Stimulated activated naive CD4-positive, alpha-beta T cell (primary cell): Measurements from ENCODE around the gene POLE4.

Source experiments
- DNase-seq, 6 experiments: peaks; one replicate each; lab custom pipeline; 2025; lab: John Stamatoyannopoulos, UW

The POLE4 gene

DNA sequence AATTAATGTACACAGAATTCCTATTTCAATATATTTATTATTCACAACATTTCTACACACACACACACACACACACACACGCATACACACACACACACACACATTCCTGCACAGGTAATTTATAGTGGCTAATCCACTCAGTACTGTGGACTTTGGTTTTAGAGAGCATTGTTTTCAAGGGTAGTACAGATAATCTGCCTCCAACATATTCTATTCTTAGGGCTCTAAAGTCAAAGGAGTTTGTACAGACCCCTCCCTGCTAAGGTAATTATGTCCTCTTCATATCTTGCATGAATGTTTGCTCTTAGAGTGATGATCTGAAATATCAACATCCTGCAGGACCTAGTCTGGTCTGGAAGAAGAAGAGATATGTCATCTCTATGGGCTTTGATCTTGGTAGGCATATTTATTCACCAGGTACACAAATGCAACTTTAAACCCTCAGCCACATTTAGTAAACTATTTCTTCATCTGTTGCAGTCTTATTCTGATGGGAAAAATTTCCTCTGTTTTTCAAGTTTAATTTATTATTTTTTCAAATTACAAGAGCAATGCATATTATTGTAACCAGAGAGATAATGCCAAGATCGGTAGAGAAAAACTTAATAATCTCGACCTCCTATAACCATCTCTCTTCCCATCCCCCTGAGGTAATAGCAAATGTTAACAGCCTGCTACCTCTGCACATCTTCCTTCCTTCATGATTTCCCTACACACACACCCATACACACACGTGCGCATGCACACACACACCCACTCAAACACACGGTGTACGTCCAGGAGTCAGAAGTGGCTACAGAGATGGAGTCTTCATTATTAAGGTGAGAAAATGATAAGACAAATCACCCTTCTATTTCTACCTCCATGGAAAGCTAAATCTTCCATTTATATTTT is 18.3 kb upstream of the POLE4 start:
- DNase-seq: no peak

DNA sequence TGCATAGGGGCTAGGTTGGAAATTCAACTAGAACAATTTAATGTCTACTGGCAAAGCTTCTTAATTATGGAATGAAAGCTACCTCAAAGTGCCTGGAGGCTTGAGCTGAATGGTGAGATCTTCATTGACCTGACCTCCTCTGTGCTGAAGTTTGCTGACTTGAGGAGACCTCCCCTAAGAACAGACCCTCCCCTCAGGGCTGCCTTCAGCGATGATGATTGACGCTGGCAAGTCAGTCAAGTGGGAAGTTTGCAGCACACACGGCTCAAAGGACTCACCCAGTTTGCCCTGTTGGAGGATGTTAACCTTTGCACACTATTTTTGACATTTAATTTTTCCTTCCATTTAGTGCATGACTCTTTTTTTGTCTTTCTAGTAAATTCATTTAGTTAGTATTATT is 17.2 kb upstream of the POLE4 start:
- DNase-seq: no peak

DNA sequence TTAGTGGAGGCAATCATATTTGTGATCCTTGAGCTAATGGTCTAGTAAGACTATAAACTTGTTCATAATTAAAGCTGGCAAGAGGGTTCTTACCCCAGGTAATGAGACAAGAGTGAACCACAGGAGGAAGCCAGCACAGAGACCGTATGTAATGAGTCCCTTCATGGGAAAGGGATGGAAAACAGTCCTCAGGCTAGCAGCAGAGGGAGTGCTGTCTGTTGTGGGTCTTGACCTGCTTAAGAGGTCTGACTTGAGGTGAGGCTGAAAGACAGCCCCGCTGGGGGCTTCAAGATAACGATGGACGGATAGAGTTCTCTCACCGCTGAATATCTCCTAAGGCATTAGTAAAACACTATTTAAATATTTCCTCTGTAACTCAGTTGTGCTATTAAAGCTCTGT is 16.2 kb upstream of the POLE4 start:
- DNase-seq: no peak

DNA sequence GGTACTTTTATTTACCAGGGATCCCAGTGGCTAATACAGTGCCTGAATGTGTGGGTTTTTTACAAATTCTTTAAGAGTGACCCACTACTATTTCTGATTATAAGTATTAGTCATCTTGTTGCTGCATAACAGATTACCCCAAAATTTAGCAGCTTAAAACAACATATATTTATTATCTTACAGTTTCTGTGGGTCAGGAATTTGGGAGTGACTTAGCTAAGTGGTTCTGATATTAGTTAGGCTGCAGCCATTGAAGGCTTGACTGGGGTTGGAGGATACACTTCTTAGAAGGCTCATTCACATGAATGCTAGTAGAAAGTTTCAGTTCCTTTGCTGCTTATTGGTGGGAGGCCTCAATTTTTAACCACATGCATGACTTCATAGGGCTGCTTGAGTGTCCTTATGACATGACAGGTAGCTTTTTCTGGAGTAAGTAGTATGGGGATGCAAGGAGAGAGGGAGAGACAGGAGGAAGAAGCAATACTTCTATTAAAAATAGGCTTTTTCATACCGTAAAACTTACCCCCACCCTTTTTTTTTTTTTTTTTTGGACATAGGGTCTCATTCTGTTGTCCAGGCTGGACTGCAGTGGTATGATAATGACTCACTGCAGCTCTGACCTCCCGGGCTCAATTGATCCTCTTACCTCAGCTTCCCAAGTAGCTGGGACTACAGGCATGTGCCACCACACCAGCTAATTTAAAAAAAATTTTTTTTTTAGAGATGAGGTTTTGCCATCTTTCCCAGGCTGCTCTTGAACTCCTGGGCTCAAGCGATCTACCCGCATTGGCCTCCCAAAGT is 13.3 kb upstream of the POLE4 start:
- DNase-seq: no peak

DNA sequence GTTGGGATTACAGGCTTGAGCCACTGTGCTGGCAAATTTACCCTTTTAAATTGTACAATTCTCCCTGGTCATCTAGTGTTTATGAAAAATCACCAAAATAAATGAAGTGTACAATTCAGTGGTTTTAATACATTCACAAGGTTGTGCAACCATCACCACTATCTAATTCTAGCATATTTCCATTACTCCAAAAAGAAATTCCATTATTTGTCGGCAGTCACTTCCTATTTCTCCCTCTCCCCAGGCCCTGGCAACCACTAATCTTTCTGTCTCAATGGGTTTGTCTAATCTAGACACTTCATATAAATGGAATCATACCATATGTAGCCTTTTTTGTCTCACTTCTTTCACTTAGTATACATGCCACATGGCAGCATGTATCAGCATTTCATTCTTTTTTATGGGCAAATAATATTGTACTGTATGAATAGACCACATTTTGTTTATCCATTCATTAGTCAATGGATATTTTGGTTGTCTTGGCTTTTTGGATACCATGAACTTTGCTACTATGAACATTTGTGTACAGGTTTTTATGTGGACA is 12.6 kb upstream of the POLE4 start:
- DNase-seq: no peak

DNA sequence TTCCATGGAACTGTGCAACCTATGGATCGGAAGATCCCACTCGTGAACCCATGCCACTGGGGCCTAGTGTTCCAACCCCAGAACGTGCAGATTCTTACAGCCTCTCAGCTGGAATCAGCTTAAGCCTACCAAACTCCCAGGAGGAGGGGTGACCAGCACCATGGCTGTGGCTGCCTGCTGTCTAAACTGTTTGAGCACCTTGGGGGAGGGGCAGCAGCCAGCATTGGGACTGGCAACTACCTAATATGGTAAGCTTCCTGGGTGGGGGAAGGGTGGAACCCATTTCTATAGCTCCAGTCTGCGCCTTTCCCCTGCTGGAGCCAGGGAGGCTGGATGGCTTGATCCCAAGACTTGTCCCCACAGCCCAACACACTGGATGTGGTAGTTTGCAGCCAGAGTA is 10.7 kb upstream of the POLE4 start:
- DNase-seq: no peak

DNA sequence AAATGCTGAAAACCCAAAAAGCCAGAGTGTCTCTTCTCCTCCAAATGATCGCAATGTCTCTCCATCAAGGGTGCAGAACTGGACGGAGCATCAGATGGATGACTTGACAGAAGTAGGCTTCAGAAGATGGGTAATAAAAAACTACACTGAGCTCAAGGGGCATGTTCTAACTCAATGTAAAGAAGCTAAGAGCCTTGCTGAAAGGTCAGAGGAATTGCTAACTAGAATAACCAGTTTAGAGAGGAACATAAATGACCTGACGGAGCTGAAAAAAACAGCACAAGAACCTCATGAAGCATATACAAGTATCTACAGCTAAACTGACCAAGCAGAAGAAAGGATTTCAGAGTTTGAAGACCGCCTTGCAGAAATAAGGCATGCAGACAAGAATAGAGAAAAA is 9.7 kb upstream of the POLE4 start:
- DNase-seq: no peak

DNA sequence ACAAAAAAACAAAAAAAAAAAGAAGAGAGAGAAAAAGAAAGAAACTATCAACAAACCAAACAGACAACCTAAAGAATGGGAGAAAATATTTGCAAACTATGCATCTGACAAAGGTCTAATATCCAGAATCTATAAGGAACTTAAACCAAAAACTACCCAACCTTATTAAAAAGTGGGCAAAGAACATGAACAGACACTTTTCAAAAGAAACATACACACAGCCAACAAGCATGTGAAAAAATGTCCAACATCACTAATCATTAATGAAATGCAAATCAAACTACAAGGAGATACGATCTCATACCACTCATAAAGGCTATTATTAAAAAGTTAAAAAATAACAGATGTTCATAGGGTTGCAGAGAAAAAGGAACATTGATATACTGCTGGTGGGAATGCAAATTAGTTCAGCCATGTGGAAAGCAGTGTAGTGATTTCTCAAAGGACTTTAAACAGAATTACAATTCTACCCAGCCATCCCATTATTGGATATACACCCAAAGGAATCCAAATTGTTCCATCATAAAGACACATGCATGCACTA is 7.2 kb upstream of the POLE4 start:
- DNase-seq: no peak

DNA sequence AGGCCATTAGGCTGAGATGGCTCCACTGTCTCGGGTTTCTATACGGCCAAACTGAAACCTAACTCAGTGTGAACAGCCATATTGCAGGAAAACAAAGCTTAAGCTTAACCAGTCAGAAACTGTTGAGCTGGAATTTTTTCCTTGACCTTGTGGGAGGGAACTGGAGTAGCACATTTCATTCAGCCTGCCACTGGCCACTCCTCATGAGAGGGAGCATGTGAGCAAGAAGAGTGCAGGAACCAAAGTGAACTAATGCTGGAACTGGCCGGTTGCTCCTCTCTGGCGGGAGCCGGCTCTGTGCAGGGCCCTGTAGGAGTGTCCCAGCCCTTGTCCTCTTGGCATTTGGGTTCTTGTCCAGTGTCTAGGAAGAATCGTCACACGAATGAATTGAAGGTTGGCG is 5.9 kb upstream of the POLE4 start:
- DNase-seq: no peak

DNA sequence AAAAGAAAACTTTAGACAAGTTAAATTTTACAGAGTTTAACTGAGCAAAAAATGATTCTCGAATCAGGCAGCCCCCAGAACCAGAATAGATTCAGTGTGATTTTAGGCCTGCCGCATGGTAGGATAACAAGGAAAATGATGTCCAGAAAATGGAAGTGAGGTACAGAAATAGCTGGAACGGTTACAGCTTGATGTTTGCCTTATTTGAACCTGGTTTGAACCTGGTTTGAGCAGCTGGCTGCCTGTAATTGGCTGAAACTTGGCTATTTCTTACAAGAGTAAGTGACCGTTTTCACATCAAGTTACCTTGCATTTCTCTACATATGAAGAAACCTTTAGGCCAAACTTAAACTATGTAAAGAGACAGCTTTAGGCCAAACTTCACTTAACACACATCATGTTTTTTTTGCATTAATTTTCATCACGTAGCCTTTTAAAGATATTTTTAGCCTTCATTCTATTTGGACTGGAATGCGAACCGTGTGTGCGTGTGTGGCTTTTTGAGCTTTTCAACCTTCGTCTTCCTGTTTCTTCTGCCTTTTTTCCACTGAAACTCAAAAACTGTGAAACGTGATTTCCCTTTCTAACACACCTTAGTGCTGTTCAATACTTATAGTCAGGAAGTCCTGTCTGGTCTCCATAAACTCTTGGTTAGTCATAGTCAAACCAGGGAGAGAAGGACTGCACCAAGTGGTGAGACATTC is 4.5 kb upstream of the POLE4 start:
- DNase-seq: peak in 1 of 6 experiments; percentile 1

DNA sequence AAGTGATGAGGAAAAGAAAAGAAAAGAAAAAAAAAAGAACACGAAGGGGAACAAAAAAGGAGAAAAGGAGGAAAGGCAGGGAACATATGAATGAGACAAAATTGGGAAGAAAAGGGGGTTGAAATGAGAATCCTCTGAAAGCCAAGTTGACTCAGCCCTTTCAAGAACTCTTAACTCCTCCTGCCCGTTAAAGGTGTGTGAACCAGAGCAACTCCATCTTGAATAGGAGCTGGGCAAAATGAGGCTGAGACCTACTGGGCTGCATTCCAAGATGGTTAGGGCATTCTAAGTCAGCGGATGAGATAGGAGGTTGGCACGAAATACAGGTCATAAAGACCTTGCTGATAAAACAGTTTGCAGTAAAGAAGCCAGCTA is 4.0 kb upstream of the POLE4 start:
- no peak for DNase-seq

DNA sequence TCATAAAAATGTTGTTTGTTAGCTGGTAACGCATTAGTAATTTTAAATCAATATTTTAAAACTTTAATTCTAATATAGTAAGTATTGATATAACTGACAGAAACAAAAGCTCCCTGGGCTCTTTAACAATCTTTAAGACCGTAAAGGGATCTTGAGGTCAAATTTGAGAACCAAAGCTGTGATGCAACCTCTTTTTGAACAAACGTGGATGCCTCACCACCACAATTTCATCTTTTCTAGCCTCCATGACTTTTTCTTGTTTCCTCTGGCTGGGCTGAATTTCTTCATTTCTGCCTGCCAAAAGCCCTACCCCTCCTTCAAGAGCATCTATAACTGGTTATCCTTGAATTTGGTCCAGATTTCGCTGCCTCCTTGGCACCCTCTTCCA is 563 bp upstream of the POLE4 start:
- DNase-seq: no peak

DNA sequence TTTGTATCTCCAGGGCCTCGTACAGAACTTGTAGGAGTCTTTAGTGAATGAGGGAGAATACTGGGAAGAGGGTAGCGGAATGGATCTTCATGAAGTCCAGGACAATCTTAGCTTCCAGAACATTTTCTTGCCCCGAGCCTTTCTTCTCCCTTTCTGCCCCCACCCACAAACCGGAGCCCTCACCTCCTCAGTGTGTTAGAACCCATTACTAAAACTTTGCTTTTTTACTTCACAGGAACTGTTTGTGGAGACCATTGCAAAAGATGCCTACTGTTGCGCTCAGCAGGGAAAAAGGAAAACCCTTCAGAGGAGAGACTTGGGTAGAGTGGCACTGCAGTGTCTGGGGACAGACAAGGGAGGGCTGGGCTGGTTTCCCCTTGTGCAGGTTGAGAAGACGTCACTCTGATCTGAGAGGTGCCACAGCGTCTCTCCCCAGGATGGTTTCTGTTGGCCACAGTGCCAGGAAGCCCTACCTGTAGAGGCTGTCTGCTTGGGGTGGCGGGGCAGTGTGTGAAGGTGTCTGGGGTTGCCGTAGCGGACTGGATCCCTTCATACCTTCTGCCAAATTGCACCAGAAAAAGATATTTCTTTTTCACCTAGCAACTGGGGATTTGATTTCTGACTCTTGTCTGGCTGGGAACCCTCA is 786 bp downstream of the POLE4 start:
- DNase-seq: peak in 1 of 6 experiments; percentile 2

DNA sequence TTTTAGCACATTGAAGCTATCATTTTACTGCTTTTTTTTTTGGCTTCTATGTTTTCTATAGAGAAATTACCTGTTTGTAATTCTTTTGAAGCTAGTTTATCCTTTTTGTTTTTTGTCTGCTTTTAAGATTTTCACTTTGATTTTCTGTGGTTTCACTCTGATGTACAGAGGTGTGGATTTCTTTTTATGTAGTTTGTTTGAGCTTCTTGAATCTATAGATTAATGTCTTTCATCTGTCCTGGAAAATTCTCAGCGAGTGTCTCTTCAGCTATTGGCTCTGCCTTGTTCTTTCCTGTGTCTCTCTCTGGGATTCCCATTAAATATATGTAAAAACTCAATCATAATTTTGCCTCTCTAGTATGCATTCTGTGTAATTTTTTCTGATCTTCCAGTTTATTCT is 8.4 kb downstream of the POLE4 start:
- peak in 2 of 6 experiments; percentile 37 to 58 for DNase-seq

DNA sequence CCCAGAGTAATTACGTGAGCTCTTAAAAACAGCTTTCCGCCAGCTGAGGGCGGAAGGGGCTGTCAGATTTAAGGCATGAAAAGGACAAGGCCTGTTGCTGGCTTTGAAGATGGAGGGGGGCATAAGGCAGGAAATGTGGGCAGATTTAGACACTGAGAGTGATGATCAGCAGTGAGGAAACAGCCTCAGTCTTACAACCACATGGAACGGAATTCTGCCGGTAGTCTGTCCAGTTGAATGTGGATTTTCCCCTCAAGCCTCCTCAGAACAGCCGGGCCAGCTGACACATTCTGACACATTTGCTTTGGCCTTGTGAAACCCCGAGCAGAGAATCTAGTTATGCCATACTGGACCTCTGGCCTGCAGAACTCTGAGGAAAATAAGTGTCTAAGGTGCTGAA is 16.6 kb downstream of the POLE4 start:
- DNase-seq: no peak

DNA sequence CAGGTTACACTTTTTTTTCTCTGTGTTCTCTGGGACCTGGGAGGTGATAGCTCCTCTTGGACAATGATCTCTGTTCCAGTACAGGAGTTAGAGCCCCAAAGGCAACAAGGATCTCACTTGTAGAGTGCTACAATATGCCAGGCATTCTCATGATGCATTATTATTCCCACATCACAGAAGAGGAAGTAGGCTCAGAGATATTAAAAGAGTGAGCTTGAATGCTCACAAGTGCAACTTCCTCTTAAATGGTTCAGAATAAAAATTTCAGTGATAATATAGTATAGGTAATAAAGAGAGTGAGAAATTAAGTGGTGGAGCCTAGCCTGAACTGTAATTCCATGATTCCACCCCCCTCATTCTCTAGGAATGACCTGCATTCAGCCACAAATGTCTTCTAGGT is 21.4 kb downstream of the POLE4 start:
- no peak for DNase-seq

DNA sequence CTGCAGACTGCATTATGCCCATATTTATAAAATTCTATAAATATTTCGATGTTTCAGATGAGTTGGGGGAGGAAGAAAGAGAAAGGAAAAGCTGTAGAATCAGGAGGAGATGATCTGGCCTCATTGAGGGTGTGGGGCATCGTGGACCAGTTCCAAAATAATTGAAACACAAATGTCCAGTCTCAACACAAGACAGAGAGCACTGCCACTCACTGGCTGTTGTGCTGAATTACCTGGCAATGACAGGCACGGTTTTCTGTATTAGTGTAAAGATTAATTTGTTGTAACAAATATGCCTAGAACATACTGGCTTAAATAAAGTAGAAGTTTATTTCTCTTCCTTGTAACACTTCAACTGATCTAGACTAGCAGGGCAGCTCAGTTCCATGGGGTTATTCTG is 24.1 kb downstream of the POLE4 start:
- DNase-seq: no peak

DNA sequence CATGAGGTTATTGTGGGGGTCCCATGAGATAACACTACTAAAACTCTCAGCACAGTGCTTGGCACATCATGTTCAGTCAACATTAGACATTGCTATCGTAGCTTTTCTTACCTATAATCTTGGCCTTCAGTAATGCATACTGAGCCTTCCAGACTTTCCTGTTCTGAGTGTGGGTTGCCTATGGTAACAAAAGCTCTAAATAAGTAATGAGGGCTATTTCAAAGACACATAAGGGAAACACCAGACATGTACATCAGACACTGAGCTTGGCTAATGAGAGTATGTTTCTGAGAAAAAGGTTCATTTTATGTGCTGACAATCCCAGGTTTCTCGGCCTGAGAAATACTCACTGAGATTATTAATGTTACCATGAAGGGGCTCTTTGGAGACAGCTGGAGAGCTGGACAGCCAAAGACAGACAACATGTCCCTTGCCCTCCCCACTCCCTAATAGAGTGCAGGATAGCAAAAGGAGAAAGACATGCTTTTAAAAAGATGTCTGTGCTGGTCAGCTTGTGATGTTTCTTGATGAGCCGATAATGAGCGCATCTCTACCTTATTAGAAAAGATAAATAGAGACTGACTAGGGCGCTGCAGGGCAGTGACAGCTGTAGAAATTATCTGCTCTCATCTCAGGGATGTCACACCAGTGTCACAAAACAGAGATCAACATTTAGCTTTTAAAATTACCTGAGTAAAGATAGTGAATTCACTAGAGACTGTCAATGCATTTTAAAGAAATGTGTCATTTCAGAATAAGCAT is 25.4 kb downstream of the POLE4 start:
- DNase-seq: no peak

DNA sequence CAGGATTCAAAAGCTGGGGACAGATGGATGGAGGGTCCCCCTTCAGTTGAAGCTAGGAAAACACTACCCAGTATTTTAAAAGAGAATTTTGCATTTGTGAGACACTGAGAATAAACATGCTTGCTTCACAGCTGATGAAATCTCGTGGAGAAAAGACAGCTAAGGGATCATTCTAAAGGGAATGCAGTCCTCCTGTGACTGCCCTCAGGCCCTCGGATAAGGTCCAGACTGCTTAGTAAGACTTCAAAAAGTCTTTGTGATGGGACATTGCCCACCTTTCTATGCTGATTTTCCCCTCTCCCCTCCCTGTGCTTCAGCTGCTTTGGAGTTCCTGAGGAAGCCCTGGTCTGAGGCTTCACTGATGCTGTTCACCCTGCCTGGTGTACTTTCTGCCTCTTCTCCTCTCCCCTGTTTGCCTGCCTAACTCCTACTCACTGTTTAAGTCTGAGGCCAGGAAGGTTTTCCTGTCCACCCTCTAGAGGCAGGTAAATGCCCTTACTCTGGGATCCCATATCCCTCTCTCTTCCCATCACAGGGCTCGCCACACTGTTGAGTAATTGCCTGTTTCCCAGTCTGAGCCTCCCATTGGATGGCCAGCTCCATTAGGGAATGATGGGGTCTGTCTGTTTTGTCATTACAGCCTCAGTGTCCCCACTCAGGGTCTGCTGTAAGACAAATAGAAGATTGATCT is 26.6 kb downstream of the POLE4 start:
- DNase-seq: no peak

DNA sequence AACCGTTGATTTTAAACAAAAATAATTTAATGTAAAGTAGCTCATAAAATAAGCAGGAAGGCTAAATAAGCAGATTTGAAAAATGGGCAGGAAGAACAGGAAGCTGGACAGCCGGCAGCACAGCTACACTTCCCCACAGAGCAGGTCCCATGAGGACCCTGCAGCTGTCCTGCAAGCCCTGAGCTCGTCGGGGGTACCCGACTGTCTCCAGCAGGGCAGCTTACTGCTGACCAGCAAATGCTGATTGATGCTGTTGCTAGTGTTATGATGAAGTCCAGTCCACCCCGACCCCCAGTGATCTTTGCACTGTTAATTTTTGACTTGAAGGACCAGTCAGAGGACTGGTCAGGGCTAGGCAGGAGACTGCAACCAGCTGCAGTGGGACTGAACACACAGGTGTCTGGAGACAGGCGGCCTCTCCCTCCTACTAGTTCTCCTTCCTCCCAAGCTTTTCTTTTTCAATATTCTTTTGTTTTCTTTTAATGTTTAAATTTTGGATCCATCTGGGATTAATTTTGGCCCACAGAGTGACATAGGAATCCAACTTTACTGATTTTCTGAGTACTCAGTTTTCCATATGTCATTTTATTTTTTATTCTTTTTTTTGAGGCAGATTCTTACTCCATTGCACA is 27.7 kb downstream of the POLE4 start:
- no peak for DNase-seq
